ENCODE measurements around the gene DNAAF8.

DNA sequence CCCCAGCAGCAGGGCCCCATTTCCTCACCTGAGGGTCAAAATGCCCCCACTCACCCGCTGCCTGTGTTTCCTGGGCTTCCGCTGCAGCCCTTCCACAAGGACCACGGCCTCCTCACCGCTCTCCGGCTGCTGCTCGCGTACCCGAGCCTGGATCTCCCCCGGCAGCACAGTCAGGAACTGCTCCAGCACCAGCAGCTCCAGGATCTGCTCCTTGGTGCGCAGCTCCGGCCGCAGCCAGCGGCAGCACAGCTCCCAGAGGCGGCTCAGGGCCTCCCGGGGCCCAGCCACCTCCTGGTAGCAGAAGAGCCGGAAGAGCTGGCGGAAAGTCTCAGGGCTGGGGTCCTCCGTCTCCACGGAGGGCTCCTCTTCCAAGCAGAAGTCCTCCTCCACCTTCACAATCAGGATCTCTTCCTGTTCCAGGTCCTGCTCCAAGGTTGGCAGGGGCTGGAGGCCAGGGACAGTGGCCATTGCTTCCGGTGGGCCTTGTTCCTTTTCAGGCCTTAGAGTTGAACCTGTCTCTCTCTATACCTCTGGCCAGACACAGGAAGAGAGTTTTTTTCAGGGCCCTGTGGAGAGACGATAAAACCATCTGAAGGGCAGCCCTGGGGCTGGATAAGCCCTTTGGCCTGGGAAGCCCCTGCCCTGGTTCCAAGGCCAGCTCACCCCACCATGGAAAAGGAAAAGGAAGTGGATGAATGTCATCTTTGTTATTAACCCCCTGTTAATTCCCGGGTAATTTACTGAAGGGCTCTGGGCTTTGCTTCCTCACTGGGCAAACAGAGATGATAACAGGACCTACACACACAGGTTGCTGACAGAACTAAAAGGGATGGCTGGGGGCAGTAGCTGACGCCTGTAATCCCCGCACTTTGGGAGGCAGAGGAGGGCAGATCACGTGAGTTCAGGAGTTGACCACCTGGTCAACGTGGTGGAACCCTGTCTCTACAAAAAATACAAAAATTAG lies 31.5 kb downstream of the DNAAF8 start:
- no peak for TF ChIP-seq EZH2 (IDR thresholded peaks at IDR 0.05; ENCODE audit: low read length, unreplicated experiment)
- TF ChIP-seq CTCF (conservative IDR thresholded peaks at IDR 0.05; ENCODE audit: low read depth, low read length): no peak
